IMR-90 (cell line): ENCODE data around the gene RFX5. TPM values are rescaled to one million over a fixed set of nuclear protein-coding genes. Genes with fewer than 3 reads are reported as not detected.

Source experiments
- ATAC-seq: fragments of 200-7000 bp; cut with Tn5 transposase; 2 replicates; pipeline ENCODE4 v1.9.1; 2020; ENCODE audit warnings: low read depth, mild to moderate bottlenecking, moderate library complexity
- BruUV-seq: library from RNA; stranded (reverse); fragments of 400-500 nt; replicated peaks from 2 replicates; lab custom pipeline; 2021; lab: Mats Ljungman, UMichigan
- CTCF ChIA-PET: fragments of 300-600 bp; formaldehyde crosslinking; extraction: SDS; loops from one replicate; lab custom pipeline; 2021; ENCODE audit warnings: antibody characterized with exemption; lab: Yijun Ruan, JAX
- POLR2A ChIA-PET: fragments of 300-600 bp; sonication (Branson Sonifier 250); formaldehyde crosslinking; loops from one replicate; lab custom pipeline; 2022; ENCODE audit warnings: antibody characterized with exemption; ENCODE audit not compliant: unreplicated experiment; lab: Charles Lee
- DNase-seq: peaks from one replicate; pipeline ENCODE4 v3.0.0; 2013
- H2AFZ ChIP-seq: replicated peaks from 2 replicates; pipeline ENCODE3; 2013; ENCODE audit warnings: low read length, mild to moderate bottlenecking; ENCODE audit not compliant: poor library complexity
- H2AK5ac ChIP-seq: 2 replicates; pipeline ENCODE4 v1.6.1; 2013; ENCODE audit warnings: low read depth, low read length, inconsistent platforms
- H2AK9ac ChIP-seq: replicated peaks from 2 replicates; pipeline ENCODE3; 2013; ENCODE audit warnings: mild to moderate bottlenecking, low read depth, low read length, moderate library complexity; ENCODE audit not compliant: poor library complexity
- H2BK120ac ChIP-seq: 2 replicates; pipeline ENCODE4 v1.6.1; 2013; ENCODE audit warnings: low read depth, low read length, inconsistent platforms
- H2BK15ac ChIP-seq: 3 replicates; pipeline ENCODE4 v1.6.1; 2013; ENCODE audit warnings: low read depth, low read length, inconsistent platforms
- H2BK20ac ChIP-seq: 2 replicates; pipeline ENCODE4 v1.6.1; 2013; ENCODE audit warnings: low read depth, mild to moderate bottlenecking, inconsistent platforms, low read length, moderate library complexity
- H2BK5ac ChIP-seq: 2 replicates; pipeline ENCODE4 v1.6.1; 2013; ENCODE audit warnings: mild to moderate bottlenecking, low read depth, low read length, inconsistent platforms; ENCODE audit not compliant: poor library complexity, severe bottlenecking
- H3K14ac ChIP-seq: replicated peaks from 2 replicates; pipeline ENCODE4 v1.6.1; 2013; ENCODE audit warnings: low read depth, low read length, inconsistent platforms
- H3K18ac ChIP-seq: 2 replicates; pipeline ENCODE4 v1.6.1; 2013; ENCODE audit warnings: low read depth, low read length, control low read depth
- H3K23ac ChIP-seq: 2 replicates; pipeline ENCODE4 v1.6.1; 2013; ENCODE audit warnings: low read depth, low read length, inconsistent platforms
- H3K27ac ChIP-seq: 2 replicates; pipeline ENCODE4 v1.5.1; 2013; ENCODE audit warnings: mild to moderate bottlenecking, control low read depth, low read length; ENCODE audit not compliant: insufficient read depth
- H3K27me3 ChIP-seq: 2 replicates; pipeline ENCODE4 v1.6.1; 2013; ENCODE audit warnings: low read length; ENCODE audit not compliant: control insufficient read depth, insufficient read depth
- H3K36me3 ChIP-seq: 2 replicates; pipeline ENCODE4 v1.6.1; 2013; ENCODE audit warnings: low read length, mixed read lengths; ENCODE audit not compliant: control insufficient read depth, insufficient read depth
- H3K4ac ChIP-seq: 2 replicates; pipeline ENCODE4 v1.6.1; 2013; ENCODE audit warnings: low read depth, low read length, inconsistent platforms
- H3K4me1 ChIP-seq: 2 replicates; pipeline ENCODE4 v1.6.1; 2013; ENCODE audit warnings: low read length, mixed read lengths; ENCODE audit not compliant: control insufficient read depth, insufficient read depth
- H3K4me2 ChIP-seq: 2 replicates; pipeline ENCODE4 v1.6.1; 2013; ENCODE audit warnings: low read depth, mild to moderate bottlenecking, control low read depth, low read length, moderate library complexity
- H3K4me3 ChIP-seq: 2 replicates; pipeline ENCODE4 v1.5.1; 2013; ENCODE audit warnings: low read depth, mild to moderate bottlenecking, control low read depth, low read length, moderate library complexity; ENCODE audit not compliant: insufficient read depth
- H3K56ac ChIP-seq: 2 replicates; pipeline ENCODE4 v1.6.1; 2013; ENCODE audit warnings: low read length, inconsistent platforms; ENCODE audit not compliant: insufficient read depth; ENCODE audit errors: extremely low read depth
- H3K79me1 ChIP-seq, 2 experiments: 2 replicates each; pipeline ENCODE4 v1.6.1; 2013; ENCODE audit warnings: low read length in 2 of 2, inconsistent platforms in 1 of 2, low read depth in 1 of 2
- H3K9ac ChIP-seq: 2 replicates; pipeline ENCODE4 v1.6.1; 2013; ENCODE audit warnings: low read depth, low read length, control low read depth
- H3K9me1 ChIP-seq: 2 replicates; pipeline ENCODE4 v1.6.1; 2013; ENCODE audit warnings: low read length, inconsistent platforms; ENCODE audit not compliant: insufficient read depth
- H3K9me3 ChIP-seq: 2 replicates; pipeline ENCODE4 v1.6.1; 2013; ENCODE audit warnings: low read length; ENCODE audit not compliant: control insufficient read depth, insufficient read depth
- H4K20me1 ChIP-seq: 2 replicates; pipeline ENCODE4 v1.6.1; 2013; ENCODE audit warnings: low read length, inconsistent platforms; ENCODE audit not compliant: insufficient read depth
- H4K5ac ChIP-seq: 2 replicates; pipeline ENCODE4 v1.6.1; 2013; ENCODE audit warnings: mild to moderate bottlenecking, low read depth, low read length, control low read depth
- H4K8ac ChIP-seq, 2 experiments: 2 replicates each; pipeline ENCODE4 v1.6.1; 2013; ENCODE audit warnings: low read depth in 2 of 2, low read length in 2 of 2, control low read depth in 1 of 2, inconsistent platforms in 1 of 2
- H4K91ac ChIP-seq: 2 replicates; pipeline ENCODE4 v1.6.1; 2013; ENCODE audit warnings: low read depth, low read length, inconsistent platforms; ENCODE audit not compliant: insufficient read depth
- BHLHE40 ChIP-seq: fragments of 150-350 bp; IDR thresholded peaks from 2 replicates; pipeline ENCODE4 v1.6.1; 2016; ENCODE audit warnings: mild to moderate bottlenecking, low read depth, low read length
- MAFK ChIP-seq: IDR thresholded peaks from 2 replicates; pipeline ENCODE4 v1.6.1; 2012; ENCODE audit warnings: low read depth, low read length, improper control_type of control experiment
- WGBS, 2 experiments: methylation state at CpG; one replicate each; pipeline versions ENCODE4 v1.1.5 to v1.1.7; 2013; ENCODE audit warnings: missing lambda C conversion rate in 2 of 2; ENCODE audit not compliant: insufficient read length in 1 of 2; ENCODE audit errors: extremely low coverage in 2 of 2; 5-methylcytosine and 5-hydroxymethylcytosine counted together
- dilution Hi-C: fragments of 300-500 bp; cut with HindIII; formaldehyde crosslinking; loops from one replicate; pipeline ENCODE4 v1.14.3; 2018; ENCODE audit warnings: low sequenced_read_pairs; ENCODE audit not compliant: unreplicated experiment
- in situ Hi-C: fragments of 300-500 bp; cut with MboI; formaldehyde crosslinking; loops from 3 replicates; pipeline ENCODE4 v1.14.3; 2019; ENCODE audit warnings: low sequenced_read_pairs, inconsistent platforms, mixed read lengths
- intact Hi-C: fragments of 100-400 bp; cut with micrococcal nuclease; formaldehyde crosslinking; loops from 2 replicates; pipeline ENCODE4 v1.10.0; 2022
- polyA plus RNA-seq, 3 experiments: library from polyadenylated mRNA; depleted of rRNA; stranded (reverse); fragments of >200 nt; gene quantifications; 2 replicates each; pipeline ENCODE4 v1.2.3, GENCODE V29; 2012; ENCODE audit warnings: low replicate concordance in 1 of 3
- total RNA-seq: library from RNA; depleted of rRNA; stranded (reverse); fragments of >200 nt; gene quantifications from 2 replicates; pipeline ENCODE4 v1.2.3, GENCODE V29; 2012

Gene RFX5
- total and polyA plus RNA-seq, 2 of the 4 experiments (the other 2 are of a cell fraction), result 29.3 to 44.4 TPM

GRCh38 chr1:151325231-151325630 is 21.8 kb downstream of the RFX5 start:
- no peak overlapping the region for H2AFZ ChIP-seq
- peak overlapping the region; percentile 45; the same call in 1 of the 2 replicates for H2BK120ac ChIP-seq
- 0 out of 2 replicates have a peak overlapping the region, but pooled peaks have one; percentile 17 for H2AK5ac ChIP-seq
- H3K56ac ChIP-seq, result peak overlapping the region; percentile 39; the same call in 1 of the 2 replicates
- peak overlapping the region; percentile 72 for H3K14ac ChIP-seq
- in situ Hi-C loops (no loop called here), dilution Hi-C loops (no loop called here), intact Hi-C loops (loop anchor here (10.0 kb wide), 1 partner anchor 220 kb away; the partner anchor contains the start of gene TUFT1)
- no peaks in the 10 kb centered on the region for H3K9me3 ChIP-seq
- H3K9me1 ChIP-seq, result peaks cover 12% of the 10 kb centered on the region
- 0 out of 4 replicates have a peak overlapping the region, but pooled peaks of 1 of the 2 experiments have one; percentile 22 for H4K8ac ChIP-seq
- peaks cover 24 to 62% of the 10 kb centered on the region in 2 experiments for H3K79me1 ChIP-seq
- H3K4me2 ChIP-seq, result peak overlapping the region; percentile 69
- no CpG with 5 or more reads among the region's 7 CpGs for WGBS, 2 experiments
- H3K4me1 ChIP-seq, result peaks cover 9% of the 10 kb centered on the region
- H3K27me3 ChIP-seq, result no peaks in the 10 kb centered on the region
- peak overlapping the region; percentile 22 for H2AK9ac ChIP-seq
- no peak overlapping the region for H3K18ac ChIP-seq
- no peak overlapping the region for H2BK15ac ChIP-seq
- CTCF ChIA-PET, result interaction anchor here (1.8 kb wide), 1 partner anchor 16 kb away, joined by 9 read pairs; no protein-coding TSS in a partner anchor
- DNase-seq, result peak; percentile 22
- peak overlapping the region; percentile 92 for H2BK5ac ChIP-seq
- H2BK20ac ChIP-seq, result no peak overlapping the region
- H3K27ac ChIP-seq, result peak overlapping the region; percentile 8
- TF ChIP-seq BHLHE40 (peak; percentile 60; the same call in 1 of the 2 replicates), MAFK (no peak)
- no peak overlapping the region for H3K9ac ChIP-seq
- H3K23ac ChIP-seq, result peak overlapping the region; percentile 3; the same call in 1 of the 2 replicates
- BruUV-seq, result no TSS peak
- POLR2A ChIA-PET, result interaction anchor here (0.6 to 1.6 kb wide), 3 partner anchors 14 to 404 kb away, joined by 3 to 4 read pairs (median 3); partner anchors contain the start of gene ZNF687
- H3K4me3 ChIP-seq, result no peak overlapping the region
- peaks cover 20% of the 10 kb centered on the region for H3K36me3 ChIP-seq
- H4K20me1 ChIP-seq, result peaks cover 21% of the 10 kb centered on the region
- H3K4ac ChIP-seq, result peak overlapping the region; percentile 8
- H4K5ac ChIP-seq, result no peak overlapping the region
- no peak for ATAC-seq
- H4K91ac ChIP-seq, result no peak overlapping the region; the same call in 1 of the 2 replicates
